C1 segment of cervical spinal cord (tissue), 14 donors: ENCODE measurements around the gene NPS.
A peak's percentile ranks its signal among the peaks of the same experiment; 100 is the strongest.

ENCODE experiments used
- DNase-seq, 14 donors: peaks; one replicate each; lab custom pipeline; 2025; lab: John Stamatoyannopoulos, UW

The NPS gene

DNA sequence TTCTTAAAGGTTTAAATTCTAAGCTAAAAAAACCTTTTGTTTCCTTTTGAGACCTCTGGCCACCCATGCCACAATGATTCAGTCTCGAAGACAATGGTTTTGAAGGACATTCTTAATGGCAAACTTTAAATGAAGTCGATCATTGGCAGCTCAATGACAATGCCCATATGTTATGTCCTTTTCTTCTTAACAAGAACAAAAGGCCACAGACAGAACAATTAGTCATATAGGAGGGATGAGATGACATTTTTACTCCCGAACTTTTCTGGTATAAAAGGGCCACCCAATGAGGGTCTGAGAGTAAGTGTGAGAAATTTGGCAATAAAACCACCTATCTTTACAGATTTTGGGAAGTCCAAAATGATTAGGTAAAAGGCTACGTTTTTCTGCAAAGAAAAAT lies at the start of gene NPS:
Gene NPS, plus strand, starts transcription at position 301 of the 400 bp plus-strand sequence. Its CDS starts 60 bp downstream, at position 361.
- no peak for DNase-seq

- no peak for DNase-seq
Observed at GRCh38 chr10:127500127-127500526, 49.0 kb upstream of the NPS start.

DNA sequence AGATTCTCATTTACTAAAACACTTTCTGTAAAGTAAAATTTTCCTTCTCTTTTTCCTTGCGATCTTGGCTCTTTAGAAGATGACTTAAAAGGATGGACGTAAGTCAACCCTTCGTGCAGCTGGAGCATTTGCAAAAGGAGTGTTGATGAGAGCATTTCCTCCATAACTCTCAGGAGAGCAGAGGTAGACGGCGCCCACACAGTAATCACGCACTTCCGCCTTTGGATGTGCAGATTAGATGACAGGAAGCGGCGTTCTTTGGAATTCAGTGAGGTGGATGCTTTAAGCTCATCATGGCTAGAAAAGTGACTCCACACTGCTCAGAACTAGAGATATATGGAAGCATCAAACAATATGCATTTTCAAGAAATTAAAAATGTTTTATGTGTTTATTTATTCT lies 43.0 kb upstream of the NPS start:
- DNase-seq: no peak

- DNase-seq: no peak
Observed at GRCh38 chr10:127522298-127522697, 26.8 kb upstream of the NPS start.

DNA sequence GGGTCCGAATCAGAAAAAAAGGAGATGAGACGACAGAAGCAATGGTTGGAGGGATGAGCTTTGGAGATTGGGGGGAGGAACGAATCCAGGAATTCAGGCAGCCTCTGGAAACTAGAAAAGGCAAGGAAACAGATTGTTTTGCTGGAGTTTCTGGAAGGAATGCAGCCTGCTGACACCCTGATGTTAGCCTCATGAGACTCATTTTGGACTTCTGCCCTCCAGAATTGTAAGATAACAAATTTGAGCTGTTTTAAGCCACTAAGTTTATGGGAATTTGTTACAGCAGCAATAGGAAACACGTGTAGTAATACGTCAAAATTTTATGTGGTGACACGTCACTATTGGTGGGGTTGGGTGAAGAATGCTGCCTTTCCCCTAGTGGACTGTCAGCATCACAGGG lies 25.6 kb upstream of the NPS start:
- DNase-seq: no peak

- DNase-seq: no peak
Observed at GRCh38 chr10:127524229-127524628, 24.9 kb upstream of the NPS start.

DNA sequence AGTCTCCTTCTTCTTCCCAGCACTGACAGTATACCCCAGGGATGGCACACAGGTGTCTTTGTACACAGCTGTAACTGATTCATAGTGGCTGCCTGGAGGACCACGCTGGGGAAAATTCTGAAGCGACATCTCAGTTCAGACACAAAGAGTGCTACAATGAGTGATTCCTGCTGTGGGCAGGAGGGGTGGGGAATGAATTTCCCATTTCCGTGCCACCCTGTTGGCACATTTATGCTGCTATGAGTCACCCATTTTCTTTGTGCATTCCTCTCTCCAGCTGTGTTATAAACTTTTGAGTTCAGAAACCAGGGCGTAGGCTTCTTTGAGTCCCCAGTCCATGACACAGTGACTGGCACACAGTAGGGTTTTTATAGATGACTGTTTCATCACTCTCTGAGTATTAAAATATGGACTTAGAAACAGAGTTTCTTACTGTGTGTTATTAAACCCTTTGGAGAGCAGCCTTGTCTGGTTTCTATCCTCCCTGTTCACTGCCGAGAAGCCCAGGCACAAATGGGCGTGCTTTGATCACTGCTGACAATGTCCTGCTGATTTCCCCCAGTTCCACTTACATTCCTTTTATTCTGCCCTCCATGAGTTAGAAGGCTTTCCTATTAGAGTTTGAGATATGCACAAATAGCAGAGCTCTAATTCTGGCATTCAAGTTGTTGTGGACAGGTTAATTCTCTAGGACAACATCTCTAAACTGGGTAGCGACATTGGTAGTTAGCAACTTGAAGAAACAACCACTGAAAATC lies 24.0 kb upstream of the NPS start:
- no peak for DNase-seq

DNA sequence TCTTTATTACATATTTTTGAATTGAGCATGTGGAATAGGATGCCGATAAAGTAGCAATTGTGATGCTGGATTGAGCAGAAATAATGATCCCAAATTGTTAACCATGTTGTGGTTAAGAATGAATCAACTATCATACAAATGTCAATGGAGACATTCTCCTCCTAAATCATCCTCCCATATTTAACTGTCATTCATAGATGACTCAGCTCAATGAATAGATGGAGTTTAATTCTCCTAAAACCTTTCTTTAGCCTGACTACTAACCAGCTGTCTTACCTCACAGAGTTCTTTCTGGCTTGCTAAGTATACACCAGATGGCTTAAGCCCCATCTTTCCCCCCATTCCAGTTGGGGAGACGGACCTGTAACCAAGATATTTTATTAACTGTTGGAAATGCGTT lies 23.4 kb upstream of the NPS start:
- no peak for DNase-seq

- DNase-seq: no peak
Observed at GRCh38 chr10:127526161-127526560, 22.9 kb upstream of the NPS start.

- DNase-seq: no peak
Observed at GRCh38 chr10:127527320-127527719, 21.8 kb upstream of the NPS start.

- DNase-seq: peak in 2 of 14 donors; percentile 5 to 9
Observed at GRCh38 chr10:127527891-127528290, 21.2 kb upstream of the NPS start.

DNA sequence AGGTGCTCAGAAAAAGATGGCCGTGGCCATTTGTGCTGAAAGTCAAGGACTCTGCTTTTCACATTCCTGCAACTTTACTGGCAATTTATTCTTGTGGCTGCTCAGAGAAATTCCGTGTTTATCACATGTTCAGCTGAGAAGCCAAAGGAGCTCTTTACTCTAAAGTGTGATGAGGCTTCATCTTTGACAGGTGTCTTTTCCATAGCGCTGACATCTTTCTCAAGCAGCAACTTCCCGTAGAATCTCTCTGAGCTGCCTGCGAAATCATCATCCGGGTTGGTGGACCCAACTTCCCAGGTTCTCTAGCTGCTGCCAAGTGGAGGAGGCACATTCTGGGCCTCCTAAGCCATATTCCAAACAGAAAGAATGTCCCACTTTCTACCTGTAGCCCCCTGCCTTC lies 16.9 kb upstream of the NPS start:
- DNase-seq: no peak

DNA sequence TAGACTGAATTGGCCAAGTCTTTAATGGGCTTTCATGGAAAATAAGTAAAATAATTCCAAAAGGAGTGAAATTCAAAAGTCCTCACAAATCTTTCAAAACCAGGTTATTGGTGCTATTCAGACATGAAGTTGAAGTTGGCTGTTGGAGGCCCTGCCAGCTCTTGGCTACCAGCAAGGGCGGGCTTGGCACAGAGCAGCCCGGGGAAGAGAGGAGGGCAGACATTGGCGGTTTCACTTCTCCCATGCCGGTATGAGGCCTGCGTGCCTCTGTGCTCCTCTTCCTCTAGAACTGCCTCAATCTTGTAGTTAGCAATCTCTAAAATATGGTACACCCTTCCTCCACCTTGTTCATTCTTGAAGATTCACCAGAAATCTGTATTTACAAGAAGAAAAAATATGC lies 16.4 kb upstream of the NPS start:
- DNase-seq: peak in 1 of 14 donors; percentile 23

DNA sequence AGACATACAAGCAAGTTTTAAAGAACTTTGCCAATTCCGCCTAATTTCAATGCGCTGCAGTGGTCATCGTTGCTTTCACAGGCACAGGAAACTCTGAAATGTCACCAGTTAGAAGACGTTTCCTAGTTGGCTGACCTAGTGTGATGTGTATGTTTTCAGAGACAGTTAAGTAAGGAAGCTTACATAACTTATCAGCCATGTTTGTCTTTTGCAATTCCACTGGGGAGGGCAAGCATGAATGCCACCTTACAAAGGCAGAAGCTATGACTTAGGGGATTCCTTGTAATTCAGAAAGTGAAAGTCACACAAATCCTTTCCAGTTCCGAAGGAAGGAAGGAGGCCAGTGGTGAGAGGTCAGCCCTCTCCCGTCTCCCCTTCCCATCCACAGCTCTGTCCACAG lies 15.0 kb upstream of the NPS start:
- DNase-seq: no peak

DNA sequence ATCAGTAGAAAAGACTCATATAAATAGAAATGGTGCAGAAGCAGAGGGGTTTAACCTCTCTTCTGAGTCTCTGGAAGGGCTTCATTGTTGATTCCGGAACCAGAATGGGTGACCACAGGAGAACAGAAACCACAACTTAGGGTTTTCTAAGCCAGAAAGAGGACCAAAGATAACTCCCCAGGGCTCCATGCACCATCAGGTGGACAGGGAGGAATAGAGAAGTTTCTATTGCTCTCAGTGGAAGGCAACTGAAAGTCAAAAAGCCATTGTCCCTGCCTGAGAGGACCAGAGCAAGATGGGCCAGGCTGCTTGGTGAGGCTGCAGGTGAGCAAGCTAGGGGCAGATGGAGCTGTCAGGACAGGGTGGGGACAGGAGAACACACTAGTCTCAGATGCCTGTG lies 14.6 kb upstream of the NPS start:
- peak in 1 of 14 donors; percentile 5 for DNase-seq

DNA sequence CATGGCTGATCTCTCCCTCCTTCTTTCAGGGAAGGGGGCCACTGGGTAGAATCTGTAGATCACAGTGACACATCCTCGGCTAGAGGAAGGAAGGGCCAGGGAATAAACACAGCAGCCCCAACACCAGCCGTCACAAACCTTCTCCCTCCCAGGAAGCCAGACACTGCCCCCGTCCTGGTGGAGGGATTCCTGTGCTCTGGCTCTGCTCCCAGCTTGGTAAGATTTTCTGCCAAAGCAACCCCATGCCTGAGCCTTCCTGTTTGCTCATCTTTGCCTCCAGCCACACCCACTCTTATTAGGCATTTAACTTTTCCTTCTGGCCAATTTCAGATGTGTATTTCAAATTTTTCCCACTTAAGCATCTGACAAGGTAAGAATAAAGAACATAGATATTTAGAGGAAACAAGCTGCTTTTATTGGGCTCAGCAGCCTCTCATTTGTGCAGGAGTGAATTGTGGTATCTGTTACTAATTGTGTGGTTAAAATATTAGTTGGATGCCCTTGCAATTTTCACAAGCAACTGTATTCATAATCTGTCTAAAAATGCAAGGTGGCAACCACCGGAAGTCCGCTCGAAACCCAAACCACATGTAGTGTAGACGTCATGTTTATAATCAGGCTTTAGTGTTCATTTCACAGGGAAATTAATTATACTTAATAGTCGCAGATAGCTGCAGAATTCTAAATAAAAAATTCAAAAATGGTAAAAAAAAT lies 13.2 kb upstream of the NPS start:
- DNase-seq: no peak

DNA sequence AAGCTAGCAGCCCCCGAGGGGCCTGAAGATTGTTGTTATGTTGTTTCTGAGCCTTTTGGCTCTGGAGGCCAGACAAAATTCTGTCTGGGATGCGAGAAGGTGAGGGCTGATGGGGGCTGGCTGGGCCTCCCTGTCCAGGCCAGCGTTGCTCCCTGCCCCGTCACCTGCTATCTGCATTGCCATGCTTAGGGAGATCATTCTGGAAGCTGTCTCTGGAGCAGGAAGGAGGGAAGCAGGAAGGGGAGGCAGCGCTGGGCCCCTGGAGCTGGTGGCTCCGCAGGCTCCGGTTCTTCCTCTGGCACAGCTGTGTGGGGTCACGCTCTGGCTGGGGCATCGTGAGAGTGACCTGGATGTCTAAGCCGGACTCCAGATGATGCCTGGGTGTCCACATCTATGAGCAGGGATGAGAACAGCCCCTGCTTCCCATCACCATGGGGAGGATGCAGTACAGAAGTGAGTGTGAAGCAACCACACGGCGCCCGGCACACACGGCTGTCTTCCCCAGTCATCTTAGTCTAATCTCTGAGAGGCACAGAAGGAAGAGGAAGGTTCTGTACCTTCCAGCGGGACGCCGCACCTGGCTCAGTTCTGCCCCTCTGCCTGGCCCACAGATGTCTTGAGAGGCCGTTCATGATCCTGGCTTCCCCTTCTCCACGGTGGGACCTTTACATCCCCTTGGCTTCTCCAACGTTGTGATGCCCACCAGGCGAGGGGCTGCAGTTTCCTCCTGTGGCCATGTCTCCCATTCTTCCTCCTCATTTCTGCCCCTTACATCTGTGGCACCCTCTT lies 11.9 kb upstream of the NPS start:
- no peak for DNase-seq

- DNase-seq: no peak
Observed at GRCh38 chr10:127537924-127538323, 11.2 kb upstream of the NPS start.

- no peak for DNase-seq
Observed at GRCh38 chr10:127548022-127548421, 1.1 kb upstream of the NPS start.

GRCh38 chr10:127550861-127551260 lies 1.8 kb downstream of the NPS start:
- no peak for DNase-seq

- DNase-seq: no peak
Observed at GRCh38 chr10:127552446-127552845, 3.3 kb downstream of the NPS start.

DNA sequence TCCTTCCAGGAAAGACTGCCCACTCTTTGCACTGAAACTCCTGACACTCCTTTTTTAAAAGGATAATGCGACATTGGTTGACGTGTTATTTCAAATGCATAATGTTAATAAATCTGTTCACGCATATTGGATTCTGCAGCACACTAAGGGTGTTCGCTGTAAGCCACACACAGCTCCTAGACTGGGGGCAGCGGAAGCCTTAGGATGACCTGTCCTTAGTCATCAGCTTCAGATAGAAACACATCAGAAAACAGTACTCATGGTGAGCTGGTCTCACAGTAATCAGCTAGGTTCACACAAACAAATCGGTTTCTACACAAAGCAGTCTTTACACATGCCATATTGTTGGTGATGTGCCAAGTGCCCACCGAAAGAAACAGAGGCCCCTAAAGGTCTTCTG lies 4.3 kb downstream of the NPS start:
- no peak for DNase-seq
